Mesothelial cell of epicardium (in vitro differentiated cells): ENCODE results near the gene TBPL1. TPM values are rescaled to one million over a fixed set of nuclear protein-coding genes. Genes with fewer than 3 reads are reported as not detected.
A peak's percentile ranks its signal among the peaks of the same experiment; 100 is the strongest.
"Not testable (repeated sequence)": the region's sequence is repeated elsewhere in the genome, so short reads cannot be mapped to it uniquely, and the experiment has no call there.

Experiments used
- DNase-seq, 2 experiments: peaks; one replicate each; pipeline ENCODE4 v3.0.0; 2021; ENCODE audit warnings: low spot score in 2 of 2; ENCODE audit not compliant: unreplicated experiment in 2 of 2
- H3K27ac Mint-ChIP-seq: 2 replicates; pipeline ENCODE4 v1.8.0; 2021; ENCODE audit warnings: mixed read lengths
- H3K27me3 Mint-ChIP-seq: 2 replicates; pipeline ENCODE4 v1.8.0; 2021; ENCODE audit warnings: low read depth, mixed read lengths
- H3K36me3 Mint-ChIP-seq: 2 replicates; pipeline ENCODE4 v1.8.0; 2021; ENCODE audit warnings: mixed read lengths
- H3K4me1 Mint-ChIP-seq: 2 replicates; pipeline ENCODE4 v1.8.0; 2021; ENCODE audit warnings: mixed read lengths
- H3K4me3 Mint-ChIP-seq: 2 replicates; pipeline ENCODE4 v1.8.0; 2021; ENCODE audit warnings: mild to moderate bottlenecking, moderate library complexity, mixed read lengths
- H3K9me3 Mint-ChIP-seq: 2 replicates; pipeline ENCODE4 v1.8.0; 2021; ENCODE audit warnings: mixed read lengths
- total RNA-seq: library from RNA; stranded (reverse); gene quantifications from 3 replicates; pipeline ENCODE4 v1.2.1, GENCODE V29; 2021
- TF ChIP-seq, protein P1 (sequence below): fragments of 200-600 bp; sonication (generic); IDR thresholded peaks from one replicate; pipeline ENCODE4 v1.5.0; 2021; ENCODE audit warnings: antibody characterized with exemption; ENCODE audit not compliant: unreplicated experiment

Gene TBPL1
- total RNA-seq, 1 donor from 2014 or later: 31.0 TPM

DNA sequence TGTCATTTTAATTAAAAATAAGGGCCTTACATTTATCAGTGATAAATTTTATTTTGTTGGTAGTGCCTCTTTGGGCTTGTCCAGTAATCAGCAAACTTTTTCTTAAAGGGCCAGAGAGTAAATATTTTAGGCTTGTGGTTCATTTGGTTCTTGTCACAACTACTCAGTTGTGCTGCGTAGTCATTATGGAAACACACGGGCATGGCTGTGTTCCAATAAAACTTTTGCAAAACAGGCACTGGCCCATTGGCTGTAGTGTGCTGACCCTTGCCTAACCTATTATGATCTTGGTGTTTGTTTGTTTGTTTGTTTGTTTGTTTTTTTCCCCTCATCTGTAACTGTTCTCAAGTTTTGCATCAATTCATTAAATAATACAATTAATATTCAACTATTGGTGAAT lies 19.4 kb downstream of the TBPL1 start:
- no peak for DNase-seq
- Mint-ChIP-seq H3K27ac (no peak overlapping the region), H3K9me3 (no peaks in the 10 kb centered on the region), H3K36me3 (no peaks in the 10 kb centered on the region), H3K4me1 (peaks cover 13% of the 10 kb centered on the region), H3K4me3 (no peak overlapping the region), H3K27me3 (no peaks in the 10 kb centered on the region)
- TF ChIP-seq, protein P1, sequence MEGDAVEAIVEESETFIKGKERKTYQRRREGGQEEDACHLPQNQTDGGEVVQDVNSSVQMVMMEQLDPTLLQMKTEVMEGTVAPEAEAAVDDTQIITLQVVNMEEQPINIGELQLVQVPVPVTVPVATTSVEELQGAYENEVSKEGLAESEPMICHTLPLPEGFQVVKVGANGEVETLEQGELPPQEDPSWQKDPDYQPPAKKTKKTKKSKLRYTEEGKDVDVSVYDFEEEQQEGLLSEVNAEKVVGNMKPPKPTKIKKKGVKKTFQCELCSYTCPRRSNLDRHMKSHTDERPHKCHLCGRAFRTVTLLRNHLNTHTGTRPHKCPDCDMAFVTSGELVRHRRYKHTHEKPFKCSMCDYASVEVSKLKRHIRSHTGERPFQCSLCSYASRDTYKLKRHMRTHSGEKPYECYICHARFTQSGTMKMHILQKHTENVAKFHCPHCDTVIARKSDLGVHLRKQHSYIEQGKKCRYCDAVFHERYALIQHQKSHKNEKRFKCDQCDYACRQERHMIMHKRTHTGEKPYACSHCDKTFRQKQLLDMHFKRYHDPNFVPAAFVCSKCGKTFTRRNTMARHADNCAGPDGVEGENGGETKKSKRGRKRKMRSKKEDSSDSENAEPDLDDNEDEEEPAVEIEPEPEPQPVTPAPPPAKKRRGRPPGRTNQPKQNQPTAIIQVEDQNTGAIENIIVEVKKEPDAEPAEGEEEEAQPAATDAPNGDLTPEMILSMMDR: no peak

DNA sequence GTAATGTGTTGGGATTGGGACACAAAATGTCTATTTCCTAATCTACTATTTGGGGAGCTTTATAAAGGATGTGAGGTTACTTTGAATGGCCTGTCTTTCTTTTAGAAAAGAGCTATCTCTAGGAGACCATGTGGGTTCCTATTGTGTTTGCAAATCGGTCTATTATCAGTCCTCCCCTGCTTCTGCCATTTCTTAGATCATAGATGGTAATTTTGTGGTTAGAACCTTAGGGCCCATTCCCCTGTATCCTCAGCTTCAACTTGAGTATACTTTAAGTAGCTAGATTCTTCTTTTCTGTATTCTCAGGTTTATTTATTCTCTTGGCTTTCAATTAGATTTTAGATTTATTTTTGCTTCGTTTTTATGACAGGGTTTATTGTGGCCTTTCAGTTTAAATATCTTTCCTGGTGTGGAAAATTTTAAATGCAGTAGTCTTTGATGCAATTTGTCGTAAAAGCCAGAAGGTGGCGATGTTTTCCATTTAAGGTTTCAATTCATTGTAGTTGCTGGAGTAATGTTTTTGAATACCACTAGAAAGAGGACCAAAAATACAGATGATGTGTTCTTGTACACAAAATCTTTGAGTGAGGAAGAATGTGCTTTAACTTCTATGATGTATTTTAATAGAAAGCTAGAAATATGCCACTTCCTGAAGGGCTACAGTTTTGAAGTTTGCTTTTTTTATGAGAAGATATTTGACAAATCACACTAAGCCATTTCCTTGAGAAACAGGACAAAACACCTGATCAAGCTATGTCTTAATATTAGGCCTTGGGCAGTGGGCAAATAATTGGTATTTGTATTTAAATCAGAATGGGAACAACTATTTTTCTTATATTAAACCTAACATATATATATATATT lies 20.3 kb downstream of the TBPL1 start:
- Mint-ChIP-seq H3K36me3 (no peaks in the 10 kb centered on the region), H3K9me3 (no peaks in the 10 kb centered on the region), H3K4me1 (peaks cover 16% of the 10 kb centered on the region), H3K4me3 (no peak overlapping the region), H3K27me3 (no peaks in the 10 kb centered on the region), H3K27ac (no peak overlapping the region)
- no peak for DNase-seq
- TF ChIP-seq, protein P1: peak; percentile 86

DNA sequence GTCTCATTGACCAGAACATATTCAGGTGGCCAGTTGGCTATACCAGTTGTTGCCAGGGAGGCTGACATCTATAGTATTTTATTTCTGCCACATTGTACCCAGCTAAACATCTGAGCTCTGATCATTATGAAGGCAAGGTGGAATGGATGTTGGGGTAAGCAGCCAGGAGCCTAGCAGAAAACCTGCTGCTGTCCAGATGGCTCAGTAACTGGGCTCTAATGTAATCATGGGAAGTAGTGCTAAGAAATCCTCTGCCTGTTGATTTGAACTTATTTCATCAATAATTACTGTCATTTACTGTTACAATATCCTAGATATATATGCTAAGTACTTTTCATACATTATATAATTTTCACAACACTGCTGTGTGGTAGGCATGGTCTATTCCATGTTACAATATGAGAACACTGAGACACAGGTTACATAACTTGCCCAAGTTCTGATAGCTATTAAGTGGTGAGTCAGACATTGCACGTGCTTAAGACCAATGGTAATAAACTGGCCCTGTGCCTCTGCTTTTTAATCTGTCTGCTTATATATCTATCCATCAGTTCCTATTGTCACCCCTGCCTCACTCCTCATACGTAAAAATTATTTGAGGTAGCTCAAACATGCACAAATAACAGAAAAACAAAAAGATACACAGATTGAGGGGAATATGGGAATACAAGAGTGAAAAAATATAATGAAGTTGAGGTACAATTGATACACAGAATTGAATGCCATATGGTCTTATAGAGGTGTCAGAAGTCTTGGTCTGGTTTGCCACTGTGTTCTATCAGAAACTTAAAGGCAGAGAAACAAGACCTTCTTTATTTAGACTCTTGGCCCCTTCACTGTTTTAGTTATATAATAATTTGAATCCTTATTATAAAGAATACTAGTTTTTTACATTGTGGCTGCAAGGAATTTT lies 25.2 kb downstream of the TBPL1 start:
- DNase-seq: no peak
- peaks cover 19% of the 10 kb centered on the region for H3K4me1 Mint-ChIP-seq
- TF ChIP-seq, protein P1: no peak
- no peaks in the 10 kb centered on the region for H3K9me3 Mint-ChIP-seq
- H3K36me3 Mint-ChIP-seq: peaks cover 11% of the 10 kb centered on the region
- H3K27ac Mint-ChIP-seq: peak overlapping the region; percentile 29
- no peaks in the 10 kb centered on the region for H3K27me3 Mint-ChIP-seq
- H3K4me3 Mint-ChIP-seq: no peak overlapping the region

DNA sequence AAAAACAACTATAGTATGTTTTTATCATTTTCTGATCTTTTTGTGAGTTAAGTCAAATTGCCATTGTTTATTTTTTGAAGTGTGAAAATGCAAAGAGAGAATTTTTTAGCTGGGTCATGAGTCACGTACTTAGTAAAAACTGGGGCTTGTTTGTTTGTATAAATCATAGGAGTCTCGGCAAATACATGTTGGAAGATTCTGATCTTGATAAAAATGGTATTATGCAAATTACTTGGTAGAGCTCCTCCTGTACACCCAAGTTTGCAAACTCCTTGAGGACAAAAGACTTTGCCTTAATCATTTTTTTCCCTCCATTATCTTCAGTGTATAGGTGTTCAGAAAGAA lies 25.8 kb downstream of the TBPL1 start:
- peaks cover 14% of the 10 kb centered on the region for H3K4me1 Mint-ChIP-seq
- no peak overlapping the region for H3K4me3 Mint-ChIP-seq

DNA sequence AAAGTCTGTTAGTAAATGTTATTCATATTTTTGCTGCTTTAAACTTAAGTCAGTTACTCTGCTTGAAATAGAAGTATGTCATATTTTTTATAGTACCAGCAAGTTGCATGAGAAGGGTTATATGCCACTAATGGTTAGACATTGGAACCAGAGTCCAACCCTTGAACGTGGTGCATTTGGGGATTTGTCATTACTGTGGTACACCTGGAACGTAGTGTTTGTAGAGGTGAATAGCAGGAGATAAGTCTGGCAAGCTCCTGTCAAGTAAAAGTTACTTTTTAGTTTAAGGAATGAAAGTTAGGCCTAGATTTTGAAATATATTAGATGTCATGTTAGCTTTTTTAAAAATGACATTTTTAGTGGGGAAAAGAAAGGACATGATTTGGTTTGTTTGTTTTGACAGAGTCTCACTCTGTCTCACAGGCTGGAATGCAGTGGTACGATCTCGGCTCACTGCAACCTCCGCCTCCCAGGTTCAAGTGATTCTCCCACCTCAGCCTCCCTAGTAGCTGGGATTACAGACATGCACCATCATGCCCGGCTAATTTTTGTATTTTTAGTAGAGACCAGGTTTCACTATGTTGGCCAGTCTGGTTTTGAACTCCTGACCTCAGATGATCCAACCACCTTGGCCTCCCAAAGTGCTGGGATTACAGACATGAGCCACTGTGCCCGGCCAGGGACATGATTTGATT lies 26.4 kb downstream of the TBPL1 start:
- H3K27me3 Mint-ChIP-seq, DNase-seq, H3K9me3 Mint-ChIP-seq, H3K4me3 Mint-ChIP-seq: not testable (repeated sequence)
- Mint-ChIP-seq H3K27ac (peak overlapping the region; percentile 8), H3K4me1 (peaks cover 14% of the 10 kb centered on the region), H3K36me3 (peaks cover 13% of the 10 kb centered on the region)

More for the DNA sequence above, 25.8 kb downstream of the TBPL1 start:
- Mint-ChIP-seq H3K27ac (no peak overlapping the region), H3K27me3 (no peaks in the 10 kb centered on the region), H3K36me3 (peaks cover 13% of the 10 kb centered on the region), H3K9me3 (no peaks in the 10 kb centered on the region)
- TF ChIP-seq, protein P1: no peak
- DNase-seq: no peak
